Stimulated activated CD4-positive, alpha-beta T cell treated with anti-CD3 and anti-CD28 coated beads, Interleukin-2, amount 100 ng/mL, for 48 hours (primary cell): ENCODE results near the gene ZBTB2.
"Not testable (repeated sequence)": the region's sequence is repeated elsewhere in the genome, so short reads cannot be mapped to it uniquely, and the experiment has no call there.

Experiments
- DNase-seq, 2 donors: peaks; one replicate each; pipeline ENCODE4 v3.0.0-alpha.2; 2020

The ZBTB2 gene

GRCh38 chr6:151370509-151371078 is 20.8 kb downstream of the ZBTB2 start:
- DNase-seq: no peak

GRCh38 chr6:151365233-151365632 is 26.1 kb downstream of the ZBTB2 start:
- no peak for DNase-seq

- no peak for DNase-seq
Measured at GRCh38 chr6:151359486-151359885, 31.9 kb downstream of the ZBTB2 start.

- DNase-seq: no peak
Measured at GRCh38 chr6:151358475-151358874, 32.9 kb downstream of the ZBTB2 start.

- DNase-seq: no peak
Measured at GRCh38 chr6:151357758-151358436, 33.5 kb downstream of the ZBTB2 start.

GRCh38 chr6:151356983-151357382 is 34.4 kb downstream of the ZBTB2 start:
- DNase-seq: not testable (repeated sequence)

GRCh38 chr6:151353795-151354194 is 37.6 kb downstream of the ZBTB2 start:
- DNase-seq: no peak

- no peak for DNase-seq
Measured at GRCh38 chr6:151352410-151353396, 38.7 kb downstream of the ZBTB2 start.

GRCh38 chr6:151351731-151352130 is 39.6 kb downstream of the ZBTB2 start:
- DNase-seq: no peak

- no peak for DNase-seq
Measured at GRCh38 chr6:151351146-151351700, 40.1 kb downstream of the ZBTB2 start.

GRCh38 chr6:151350442-151351145 is 40.8 kb downstream of the ZBTB2 start:
- no peak for DNase-seq

- DNase-seq: no peak
Measured at GRCh38 chr6:151349651-151350270, 41.6 kb downstream of the ZBTB2 start.

GRCh38 chr6:151342750-151343149 is 48.6 kb downstream of the ZBTB2 start:
- not testable (repeated sequence) for DNase-seq

GRCh38 chr6:151341476-151342195 is 49.7 kb downstream of the ZBTB2 start:
- DNase-seq: no peak

GRCh38 chr6:151340219-151340978 is 51.0 kb downstream of the ZBTB2 start:
- no peak for DNase-seq

- DNase-seq: no peak
Measured at GRCh38 chr6:151339369-151339768, 52.0 kb downstream of the ZBTB2 start.

GRCh38 chr6:151338651-151339200 is 52.6 kb downstream of the ZBTB2 start:
- DNase-seq: no peak

- no peak for DNase-seq
Measured at GRCh38 chr6:151335930-151336329, 55.4 kb downstream of the ZBTB2 start.

GRCh38 chr6:151330130-151330696 is 61.1 kb downstream of the ZBTB2 start:
- no peak for DNase-seq

GRCh38 chr6:151327101-151327500 is 64.3 kb downstream of the ZBTB2 start:
- DNase-seq: no peak
